ENCODE results near the gene MED12.

- TF ChIP-seq POLR2A (IDR thresholded peaks at IDR 0.05; ENCODE audit: low read depth, low read length) (no peak), POLR2AphosphoS5 (IDR thresholded peaks at IDR 0.05; ENCODE audit: low read depth, low read length) (no peak), SPI1 (IDR thresholded peaks at IDR 0.05; ENCODE audit: low read depth, low read length) (no peak), TAF1 (IDR thresholded peaks at IDR 0.05; ENCODE audit: low read depth, low read length) (no peak), POU2F2 (IDR thresholded peaks at IDR 0.05; ENCODE audit: low read depth, low read length) (no peak), PAX5 (IDR thresholded peaks at IDR 0.05; ENCODE audit: insufficient read depth, low read length, severe bottlenecking) (no peak)
Observed at GRCh38 chrX:71098951-71099506, 19.4 kb upstream of the MED12 start.

Measured in GM12891 (cell line).